Fibroblast of pulmonary artery (primary cell): ENCODE results near the gene PRICKLE2.
A peak's percentile ranks its signal among the peaks of the same experiment; 100 is the strongest.

Experiments used
- DNase-seq: peaks from one replicate; pipeline ENCODE4 v3.0.0-alpha.2; 2010; ENCODE audit warnings: low read depth
- H3K4me3 ChIP-seq: replicated peaks from 2 replicates; pipeline ENCODE4 v1.5.1; 2011; ENCODE audit warnings: low read depth, mild to moderate bottlenecking, control low read depth, low read length, moderate library complexity
- CTCF ChIP-seq: IDR thresholded peaks from 2 replicates; pipeline ENCODE4 v1.5.1; 2011; ENCODE audit warnings: mild to moderate bottlenecking, control low read depth, low read length, inconsistent platforms; ENCODE audit errors: missing control alignments

Gene PRICKLE2

GRCh38 chr3:64196236-64196929 is 28.9 kb downstream of the PRICKLE2 start:
- TF ChIP-seq CTCF: no peak
- no peak overlapping the region for H3K4me3 ChIP-seq
- no peak for DNase-seq

GRCh38 chr3:64195789-64196188 is 29.5 kb downstream of the PRICKLE2 start:
- no peak overlapping the region for H3K4me3 ChIP-seq
- DNase-seq: no peak
- no peak for TF ChIP-seq CTCF

- no peak for TF ChIP-seq CTCF
- no peak for DNase-seq
Measured at GRCh38 chr3:64191822-64192221, 33.4 kb downstream of the PRICKLE2 start.

GRCh38 chr3:64190517-64191515 is 34.5 kb downstream of the PRICKLE2 start:
- DNase-seq: peak; percentile 95
- H3K4me3 ChIP-seq: no peak overlapping the region
- no peak for TF ChIP-seq CTCF

More at GRCh38 chr3:64191822-64192221, 33.4 kb downstream of the PRICKLE2 start:
- H3K4me3 ChIP-seq: no peak overlapping the region

DNA sequence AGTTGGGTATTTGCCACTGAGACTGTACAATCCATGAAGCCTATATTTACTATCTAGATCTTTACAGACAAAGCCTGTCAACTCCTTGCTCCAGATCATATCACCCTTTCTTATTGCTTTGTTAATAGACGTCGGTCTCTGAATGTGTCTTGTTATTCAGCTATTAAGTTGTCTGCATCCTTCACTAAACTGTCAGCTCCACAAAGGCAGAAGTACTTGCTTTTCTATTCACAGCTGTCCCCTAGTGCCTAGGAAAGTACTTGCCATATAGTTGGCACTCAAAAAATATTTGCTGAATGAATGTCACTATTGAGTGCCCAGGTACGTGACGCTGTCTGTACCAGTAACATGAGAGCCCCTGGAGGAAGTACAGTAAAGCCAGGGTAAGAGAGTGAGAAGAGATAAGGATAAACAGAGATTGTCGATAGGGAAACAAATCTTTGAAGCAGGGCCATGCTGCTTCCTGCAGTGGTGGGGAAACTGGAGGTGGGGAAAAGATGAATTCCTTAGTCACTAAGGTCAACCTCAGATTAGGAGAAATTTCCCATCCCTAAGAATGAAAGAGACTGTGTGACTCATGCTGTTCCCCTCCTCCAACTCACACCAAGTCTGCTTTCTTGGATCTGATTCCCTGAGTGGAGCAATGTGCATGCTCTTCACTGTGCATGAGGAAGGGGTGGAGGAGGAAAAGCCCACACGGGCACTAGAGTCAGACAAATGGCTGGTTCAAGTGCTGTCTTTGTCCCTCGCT is 36.3 kb downstream of the PRICKLE2 start:
- DNase-seq: peak; percentile 93
- H3K4me3 ChIP-seq: no peak overlapping the region
- TF ChIP-seq CTCF: no peak

GRCh38 chr3:64187065-64187959 is 38.0 kb downstream of the PRICKLE2 start:
- peak; percentile 97 for DNase-seq
- H3K4me3 ChIP-seq: peak overlapping the region; percentile 9
- TF ChIP-seq CTCF: peak; percentile 17
